ENCODE data around the gene ULK1. TPM values are rescaled to one million over a fixed set of nuclear protein-coding genes. Genes with fewer than 3 reads are reported as not detected.

Gene ULK1
- total RNA-seq, 2 experiments from 2014 or later, result 85.0 to 91.6 TPM

GRCh38 chr12:131850856-131851559, 43.4 kb upstream of the ULK1 start:
- H3K27me3 Mint-ChIP-seq, result peaks cover under 1% of the 10 kb centered on the region
- ATAC-seq (ENCODE audit: poor library complexity), result no peak
- intact Hi-C loops (cut with DNase I, micrococcal nuclease), result no loop called here

GRCh38 chr12:131851741-131852550, 42.5 kb upstream of the ULK1 start:
- no peak overlapping the region for H3K27ac Mint-ChIP-seq
- DNase-seq (no peak), ATAC-seq (ENCODE audit: poor library complexity) (no peak)
- no peaks in the 10 kb centered on the region for H3K4me1 ChIP-seq (ENCODE audit: insufficient read depth, low read length)
- intact Hi-C loops (cut with DNase I, micrococcal nuclease), result no loop called here
- H3K4me1 Mint-ChIP-seq (ENCODE audit: low read depth), result no peaks in the 10 kb centered on the region
- no peaks in the 10 kb centered on the region for H3K36me3 Mint-ChIP-seq (ENCODE audit: low read depth)
- H3K4me3 Mint-ChIP-seq, result no peak overlapping the region
- H3K36me3 ChIP-seq (ENCODE audit: insufficient read depth, low read length), result no peaks in the 10 kb centered on the region
- ChIA-PET CTCF (no interaction called here), POLR2A (no interaction called here)
- no peaks in the 10 kb centered on the region for H3K9me3 Mint-ChIP-seq
- no peak for TF ChIP-seq CTCF (IDR thresholded peaks at IDR 0.05)
- peaks cover 6% of the 10 kb centered on the region for H3K27me3 Mint-ChIP-seq
- no peak overlapping the region for H3K27ac ChIP-seq (ENCODE audit: low read depth in 1 of 2, low read length in 2 of 2)
- H3K27me3 ChIP-seq (ENCODE audit: control insufficient read depth in 1 of 2, insufficient read depth in 2 of 2, low read length in 2 of 2), result no peaks in the 10 kb centered on the region
- no peaks in the 10 kb centered on the region for H3K9me3 ChIP-seq (ENCODE audit: control insufficient read depth in 1 of 2, insufficient read depth in 1 of 2, low read length in 2 of 2)
- no peak overlapping the region for H3K4me3 ChIP-seq (ENCODE audit: low read length)

More at GRCh38 chr12:131850856-131851559, 43.4 kb upstream of the ULK1 start:
- no peaks in the 10 kb centered on the region for H3K9me3 ChIP-seq (ENCODE audit: control insufficient read depth in 1 of 2, insufficient read depth in 1 of 2, low read length in 2 of 2)
- H3K27me3 ChIP-seq (ENCODE audit: control insufficient read depth in 1 of 2, insufficient read depth in 2 of 2, low read length in 2 of 2), result no peaks in the 10 kb centered on the region
- CTCF ChIA-PET, result no interaction called here
- peak in 5 of 14 experiments; percentile 10 to 55 (median 35) for DNase-seq
- no peak for TF ChIP-seq CTCF (IDR thresholded peaks at IDR 0.05)
- no peaks in the 10 kb centered on the region for H3K36me3 Mint-ChIP-seq (ENCODE audit: low read depth)
- no peaks in the 10 kb centered on the region for H3K4me1 ChIP-seq (ENCODE audit: insufficient read depth, low read length)
- H3K4me3 Mint-ChIP-seq, result no peak overlapping the region
- no peaks in the 10 kb centered on the region for H3K4me1 Mint-ChIP-seq (ENCODE audit: low read depth)
- H3K36me3 ChIP-seq (ENCODE audit: insufficient read depth, low read length), result no peaks in the 10 kb centered on the region
- H3K27ac Mint-ChIP-seq, result no peak overlapping the region
- H3K9me3 Mint-ChIP-seq, result no peaks in the 10 kb centered on the region
- no peak overlapping the region for H3K27ac ChIP-seq (ENCODE audit: low read depth in 1 of 2, low read length in 2 of 2)
- H3K4me3 ChIP-seq (ENCODE audit: low read length), result no peak overlapping the region
- POLR2A ChIA-PET, result no interaction called here

- H3K9me3 ChIP-seq (ENCODE audit: control insufficient read depth in 1 of 2, insufficient read depth in 1 of 2, low read length in 2 of 2), result no peaks in the 10 kb centered on the region
- POLR2A ChIA-PET, result no interaction called here
- H3K27me3 Mint-ChIP-seq, result peaks cover 11% of the 10 kb centered on the region
- no peaks in the 10 kb centered on the region for H3K4me1 ChIP-seq (ENCODE audit: insufficient read depth, low read length)
- ATAC-seq (ENCODE audit: poor library complexity) (no peak), DNase-seq (peak in 2 of 14 experiments; percentile 18 to 30)
- H3K4me3 Mint-ChIP-seq, result no peak overlapping the region
- no peaks in the 10 kb centered on the region for H3K36me3 ChIP-seq (ENCODE audit: insufficient read depth, low read length)
- H3K27ac Mint-ChIP-seq, result no peak overlapping the region
- intact Hi-C loops (cut with DNase I, micrococcal nuclease), result no loop called here
- H3K36me3 Mint-ChIP-seq (ENCODE audit: low read depth), result no peaks in the 10 kb centered on the region
- no peak overlapping the region for H3K4me3 ChIP-seq (ENCODE audit: low read length)
- H3K27ac ChIP-seq (ENCODE audit: low read depth in 1 of 2, low read length in 2 of 2), result no peak overlapping the region
- CTCF ChIA-PET, result no interaction called here
- no peaks in the 10 kb centered on the region for H3K27me3 ChIP-seq (ENCODE audit: control insufficient read depth in 1 of 2, insufficient read depth in 2 of 2, low read length in 2 of 2)
- no peaks in the 10 kb centered on the region for H3K4me1 Mint-ChIP-seq (ENCODE audit: low read depth)
- no peaks in the 10 kb centered on the region for H3K9me3 Mint-ChIP-seq
- TF ChIP-seq CTCF (IDR thresholded peaks at IDR 0.05), result no peak
Measured at GRCh38 chr12:131852551-131853299, 41.7 kb upstream of the ULK1 start.
